Pulmonary artery endothelial cell (primary cell): ENCODE measurements around the gene SNHG17. TPM values are rescaled to one million over a fixed set of nuclear protein-coding genes. Genes with fewer than 3 reads are reported as not detected.
A peak's percentile ranks its signal among the peaks of the same experiment; 100 is the strongest.
"Not testable (repeated sequence)": the region's sequence is repeated elsewhere in the genome, so short reads cannot be mapped to it uniquely, and the experiment has no call there.

Experiments
- DNase-seq: peaks from one replicate; pipeline ENCODE4 v3.0.0-alpha.2; 2011; ENCODE audit warnings: low read depth, low spot score
- total RNA-seq: library from RNA; depleted of rRNA; stranded (reverse); fragments of >200 nt; gene quantifications from 2 replicates; pipeline ENCODE4 v1.2.3, GENCODE V29; 2014

Gene SNHG17
- total RNA-seq, 1 donor from 2014 or later = 12.5 TPM

GRCh38 chr20:38420388-38421085, 14.6 kb downstream of the SNHG17 start:
- DNase-seq = no peak

DNA sequence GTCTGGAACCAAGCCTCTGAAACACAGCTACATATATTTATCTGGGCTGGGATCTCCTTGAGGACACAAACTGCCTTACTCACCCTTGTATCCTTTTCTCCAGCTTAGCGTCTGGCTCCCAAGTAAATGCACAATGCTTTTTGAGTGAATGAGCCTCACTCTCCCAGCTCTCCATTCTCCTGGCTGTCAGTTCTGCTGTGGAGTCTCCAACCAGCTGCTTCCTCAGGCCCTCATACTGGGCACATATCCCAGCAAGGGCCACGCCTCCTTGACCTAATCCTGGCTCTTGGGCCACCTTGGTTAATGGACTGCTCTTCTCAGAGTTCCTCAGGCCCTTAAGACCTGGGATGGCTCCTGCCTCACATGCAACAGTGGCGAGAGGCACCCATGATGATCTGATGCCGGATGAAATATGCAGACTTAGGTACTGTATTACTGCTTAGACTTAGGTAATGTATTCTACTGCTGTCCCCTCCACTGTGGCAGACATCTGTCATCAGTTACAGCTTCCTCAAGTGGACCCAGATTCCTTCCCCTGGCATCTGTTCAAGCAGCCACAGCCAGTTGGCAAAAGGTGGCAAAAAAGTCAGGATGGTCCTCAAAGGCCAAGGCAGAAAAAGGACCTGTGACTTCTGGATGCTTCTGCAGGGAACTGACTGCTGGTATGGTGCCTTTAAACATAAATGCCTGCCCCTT, 16.5 kb downstream of the SNHG17 start:
- peak; percentile 71 for DNase-seq

GRCh38 chr20:38414769-38415450, 20.2 kb downstream of the SNHG17 start:
- DNase-seq = no peak

DNA sequence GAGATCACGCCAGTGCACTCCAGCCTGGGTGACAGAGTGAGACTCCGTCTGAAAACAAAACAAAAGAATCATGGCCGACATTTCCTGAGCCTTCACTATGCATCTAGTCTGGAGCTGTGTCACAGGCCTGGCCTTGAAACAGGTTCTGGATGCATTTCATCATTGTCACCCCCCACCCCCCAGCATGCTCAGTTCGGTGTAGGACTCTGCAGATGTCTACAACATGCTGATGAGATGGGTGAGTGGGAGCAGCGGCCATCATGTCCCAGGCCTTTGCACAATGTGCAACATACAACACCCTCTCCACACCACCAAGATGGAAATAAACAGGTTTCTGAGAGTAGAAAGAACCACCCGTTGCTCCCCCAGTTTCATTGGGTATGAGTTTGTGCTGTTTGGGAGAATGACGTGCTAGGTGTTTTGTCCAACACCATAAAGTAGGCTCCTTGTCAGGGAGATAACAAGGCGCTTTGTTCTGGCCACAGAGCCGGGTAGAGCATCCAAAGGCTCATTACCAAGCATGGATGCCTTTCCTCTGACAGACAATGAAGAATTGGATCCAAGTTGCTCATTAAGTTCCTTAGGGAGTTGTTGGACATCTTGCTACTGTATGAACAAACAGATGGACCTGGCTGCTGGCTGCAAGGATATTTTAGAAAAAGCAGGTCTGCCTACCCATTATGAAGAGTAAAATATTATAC, 22.1 kb downstream of the SNHG17 start:
- DNase-seq = no peak

DNA sequence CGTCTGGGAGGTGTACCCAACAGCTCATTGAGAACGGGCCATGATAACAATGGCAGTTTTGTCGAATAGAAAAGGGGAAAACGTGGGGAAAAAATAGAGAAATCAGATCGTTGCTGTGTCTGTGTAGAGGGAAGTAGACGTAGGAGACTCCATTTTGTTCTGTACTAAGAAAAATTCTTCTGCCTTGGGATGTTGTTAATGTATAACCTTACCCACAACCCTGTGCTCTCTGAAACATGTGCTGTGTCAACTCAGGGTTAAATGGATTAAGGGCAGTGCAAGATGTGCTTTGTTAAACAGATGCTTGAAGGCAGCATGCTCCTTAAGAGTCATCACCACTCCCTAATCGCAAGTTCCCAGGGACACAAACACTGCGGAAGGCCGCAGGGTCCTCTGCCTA, 27.3 kb downstream of the SNHG17 start:
- DNase-seq = not testable (repeated sequence)

DNA sequence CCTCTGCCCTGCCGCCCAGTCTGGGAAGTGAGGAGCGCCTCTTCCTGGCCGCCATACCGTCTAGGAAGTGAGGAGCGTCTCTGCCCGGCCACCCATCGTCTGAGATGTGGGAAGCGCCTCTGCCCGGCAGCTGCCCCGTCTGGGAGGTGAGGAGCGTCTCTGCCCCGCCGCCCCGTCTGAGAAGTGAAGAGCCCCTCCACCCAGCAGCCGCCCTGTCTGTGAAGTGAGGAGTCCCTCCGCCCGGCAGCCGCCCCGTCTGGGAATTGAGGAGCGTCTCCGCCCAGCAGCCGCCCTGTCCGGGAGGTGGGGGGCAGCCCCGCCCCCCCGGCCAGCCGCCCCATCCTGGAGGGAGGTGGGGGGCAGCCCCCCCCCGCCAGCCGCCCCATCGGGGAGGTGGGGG, 27.8 kb downstream of the SNHG17 start:
- DNase-seq = no peak

GRCh38 chr20:38406476-38406875, 28.7 kb downstream of the SNHG17 start:
- DNase-seq = no peak

DNA sequence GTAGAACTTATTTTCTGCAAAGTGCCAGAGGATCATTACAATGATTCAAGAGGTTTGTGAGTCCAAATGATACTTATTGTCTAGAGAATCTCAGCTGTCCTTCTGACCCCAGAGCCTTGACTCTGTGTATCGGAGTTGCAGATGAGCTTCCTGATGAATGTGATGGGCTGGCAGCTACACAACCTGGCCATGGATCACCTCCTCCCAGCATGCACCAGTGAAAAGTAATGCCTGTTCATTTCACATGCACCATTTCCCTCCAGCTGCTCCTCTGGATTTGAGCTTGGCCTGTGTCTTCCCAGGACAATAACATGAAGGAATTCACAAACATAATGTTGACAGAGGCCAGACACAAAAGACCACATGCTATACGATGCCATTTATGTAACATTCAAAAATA, 30.0 kb downstream of the SNHG17 start:
- DNase-seq = no peak

GRCh38 chr20:38404016-38404415, 31.1 kb downstream of the SNHG17 start:
- DNase-seq = no peak

GRCh38 chr20:38402816-38403215, 32.3 kb downstream of the SNHG17 start:
- no peak for DNase-seq

- DNase-seq = no peak
These were observed 33.0 kb downstream of the SNHG17 start for GRCh38 chr20:38402089-38402488.

DNA sequence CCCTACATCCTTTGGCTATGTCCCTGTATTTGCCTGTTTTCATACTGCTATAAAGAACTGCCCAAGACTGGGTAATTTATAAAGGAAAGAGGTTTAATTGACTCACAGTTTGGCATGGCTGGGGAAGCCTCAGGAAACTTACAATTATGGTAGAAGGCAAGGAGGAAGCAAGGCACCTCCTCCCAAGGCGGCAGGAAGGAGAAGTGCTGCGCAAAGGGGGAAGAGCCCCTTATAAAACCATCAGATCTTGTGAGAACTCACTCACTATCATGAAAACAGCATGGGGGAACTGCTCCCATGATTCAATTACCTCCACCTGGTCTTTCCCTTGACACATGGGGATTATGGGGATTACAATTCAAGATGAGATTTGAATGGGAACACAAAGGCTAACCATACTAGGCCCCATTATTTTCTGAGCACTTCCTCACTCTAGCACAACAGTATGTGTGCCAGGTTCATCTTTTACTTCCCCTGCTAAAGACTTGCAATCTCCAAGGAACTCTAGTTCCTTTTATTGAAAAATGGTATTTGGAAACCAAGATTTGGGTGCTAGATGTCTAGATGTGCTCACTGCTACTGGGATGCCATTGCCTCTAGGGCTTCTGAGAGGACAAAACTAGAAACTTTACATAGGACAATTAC, 39.3 kb downstream of the SNHG17 start:
- DNase-seq = not testable (repeated sequence)

DNA sequence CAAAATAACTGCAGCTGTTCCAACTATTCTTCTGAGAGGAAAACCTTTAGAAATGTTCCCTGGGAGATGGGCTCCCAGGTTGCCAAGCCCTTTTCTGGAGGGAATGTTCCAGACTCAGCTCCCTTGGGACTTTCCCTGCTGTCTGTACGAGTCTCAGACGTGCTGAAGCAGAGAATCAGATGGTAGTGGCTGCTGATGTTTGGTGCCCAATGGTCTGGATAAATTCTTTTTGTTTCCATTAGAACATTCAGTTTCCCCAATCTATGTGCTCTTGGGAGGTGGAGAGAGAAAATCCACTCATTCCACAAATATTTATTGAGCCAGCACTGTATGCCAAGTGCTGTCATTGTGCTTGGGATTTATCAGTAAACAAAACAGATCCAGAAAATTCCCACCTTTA, 40.0 kb downstream of the SNHG17 start:
- DNase-seq = no peak

- DNase-seq = no peak
These were observed 41.9 kb downstream of the SNHG17 start for GRCh38 chr20:38393259-38393658.

DNA sequence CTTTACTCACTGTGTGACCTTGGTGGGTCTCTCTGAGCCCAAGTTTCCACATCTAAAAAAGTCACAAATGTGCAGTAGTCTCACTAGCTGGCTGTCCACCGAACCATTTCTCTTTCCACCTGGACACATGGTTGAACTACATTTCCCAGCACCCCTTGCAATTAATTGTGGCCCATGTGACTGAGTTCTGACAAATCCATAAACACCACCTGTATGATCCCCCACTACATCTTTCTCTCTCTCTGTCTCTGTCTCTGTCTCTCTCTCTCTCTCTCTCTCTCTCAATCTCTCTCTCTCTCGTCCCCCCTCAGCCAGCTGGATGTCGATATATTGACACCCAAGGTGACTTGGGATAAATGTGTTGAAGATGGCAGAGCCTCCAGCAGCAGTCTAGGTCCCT, 42.8 kb downstream of the SNHG17 start:
- no peak for DNase-seq

DNA sequence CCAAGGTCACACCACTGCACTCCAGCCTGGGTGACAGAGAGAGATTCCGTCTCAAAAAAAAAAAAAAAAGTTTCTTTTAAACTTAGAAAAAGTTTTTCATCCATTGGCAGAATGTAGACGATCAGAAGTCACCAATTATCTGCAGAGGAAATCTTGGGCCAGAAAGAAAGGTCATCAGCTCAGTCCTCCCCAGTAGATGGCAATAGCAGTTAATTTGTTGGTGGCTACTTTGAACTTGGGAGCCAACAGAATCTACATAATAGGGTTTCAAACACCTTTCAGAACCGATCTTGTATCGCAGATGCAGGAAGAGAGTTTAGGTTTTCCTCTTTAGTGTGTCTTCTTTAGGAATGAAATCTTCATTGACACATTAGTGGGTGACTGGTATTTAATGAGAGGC, 47.2 kb downstream of the SNHG17 start:
- DNase-seq = no peak

- no peak for DNase-seq
These were observed 48.3 kb downstream of the SNHG17 start for GRCh38 chr20:38386851-38387250.

GRCh38 chr20:38386004-38386403, 49.1 kb downstream of the SNHG17 start:
- DNase-seq = no peak

DNA sequence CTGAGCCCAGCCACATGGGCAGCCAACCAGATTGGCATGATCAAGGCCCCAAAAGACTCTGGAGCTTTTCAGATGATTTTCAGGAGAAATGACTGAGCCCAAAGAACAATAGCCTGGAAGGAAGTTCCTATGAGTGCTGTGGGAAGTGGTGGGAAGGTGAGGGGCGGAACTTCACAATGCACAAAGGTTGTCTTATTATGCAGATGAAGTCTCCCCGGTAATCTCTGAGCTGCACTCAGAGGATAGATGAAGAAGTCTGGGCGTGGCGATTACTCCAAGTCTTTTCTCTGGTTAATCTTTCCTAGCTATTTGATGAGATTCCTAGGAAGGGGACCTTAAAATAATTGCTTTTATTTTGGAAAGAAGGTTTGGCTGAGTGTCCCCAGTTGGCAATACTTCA, 52.0 kb downstream of the SNHG17 start:
- DNase-seq = no peak

DNA sequence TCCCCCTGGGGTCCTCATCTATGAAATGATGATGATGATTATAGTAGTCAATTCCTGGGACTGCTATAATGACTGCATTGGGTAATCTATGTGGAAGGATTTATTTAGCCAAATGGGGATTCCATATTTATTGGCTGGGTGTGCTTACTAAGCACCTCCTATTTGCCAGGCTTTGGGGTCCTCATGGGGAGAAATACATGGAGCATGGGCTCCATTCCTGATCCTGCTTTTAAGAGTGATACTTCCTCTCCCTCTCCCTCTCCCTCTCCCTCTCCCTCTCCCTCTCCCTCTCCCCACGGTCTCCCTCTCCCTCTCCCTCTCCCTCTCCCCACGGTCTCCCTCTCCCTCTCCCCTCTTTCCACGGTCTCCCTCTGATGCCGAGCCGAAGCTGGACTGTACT, 57.3 kb downstream of the SNHG17 start:
- DNase-seq = not testable (repeated sequence)

GRCh38 chr20:38377039-38377685, 58.0 kb downstream of the SNHG17 start:
- no peak for DNase-seq
